GM12874 (cell line): ENCODE data around the gene PPFIBP2.

Experiments used
- CTCF ChIP-seq: IDR thresholded peaks from 2 replicates; pipeline ENCODE4 v1.5.1; 2011; ENCODE audit warnings: low read depth, mild to moderate bottlenecking, control low read depth, low read length, moderate library complexity; ENCODE audit not compliant: insufficient read depth

Gene PPFIBP2

DNA sequence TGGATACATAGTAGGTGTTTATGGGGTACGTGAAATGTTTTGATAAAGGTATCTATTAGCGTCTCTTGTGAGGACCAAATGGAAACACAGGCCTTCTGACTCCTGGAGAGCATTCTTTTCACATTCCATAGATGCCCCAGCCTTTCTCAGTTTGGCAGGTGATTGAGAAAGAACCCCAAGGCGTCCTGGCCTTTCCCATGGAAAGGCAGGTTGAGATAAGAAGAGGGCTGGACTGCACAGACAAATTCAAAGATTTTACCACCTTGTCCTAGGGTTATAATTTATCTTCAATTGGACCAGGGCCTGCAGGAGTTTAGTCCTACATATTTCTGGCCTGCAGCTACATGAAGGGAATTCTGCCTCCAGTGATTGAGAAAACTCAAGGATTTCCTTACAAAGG is 29.2 kb upstream of the PPFIBP2 start:
- no peak for TF ChIP-seq CTCF

- no peak for TF ChIP-seq CTCF
Measured at GRCh38 chr11:7485186-7486097, 28.4 kb upstream of the PPFIBP2 start, which contains the start of gene OLFML1. OLFML1 (plus strand) TSS chr11:7485506; CDS start chr11:7485876, 370 bp downstream.

DNA sequence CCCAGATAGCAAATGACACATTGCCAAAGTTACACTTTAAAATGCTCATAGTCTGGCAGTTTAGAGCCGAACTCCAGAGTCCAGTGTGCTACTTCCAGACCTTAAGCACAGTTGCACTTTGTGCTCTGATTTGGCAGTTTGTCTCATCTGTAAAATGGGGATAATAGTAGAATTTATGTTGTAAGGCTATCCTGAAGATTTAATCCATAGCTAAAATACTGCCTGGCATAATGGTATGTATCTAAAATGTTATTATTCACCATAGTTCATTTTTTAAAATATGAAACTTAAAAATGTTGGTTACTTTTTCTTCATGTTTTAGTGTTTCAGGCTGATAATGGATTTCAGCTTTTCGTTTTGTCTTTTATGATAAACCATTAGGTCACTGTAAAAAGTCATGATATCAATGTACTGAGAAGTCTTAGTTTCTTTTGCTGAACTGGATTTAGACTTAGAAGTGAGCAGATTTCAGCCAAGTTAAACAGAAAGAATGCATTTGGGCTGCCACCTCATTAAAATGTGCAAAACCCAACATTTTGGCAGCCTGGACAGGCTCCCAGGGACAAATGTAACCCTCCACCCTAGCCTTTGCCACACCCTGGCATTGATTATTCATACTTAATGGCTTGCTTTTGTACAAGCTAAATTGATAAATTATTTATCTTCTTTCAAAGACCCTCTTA is 27.6 kb upstream of the PPFIBP2 start:
- no peak for TF ChIP-seq CTCF

DNA sequence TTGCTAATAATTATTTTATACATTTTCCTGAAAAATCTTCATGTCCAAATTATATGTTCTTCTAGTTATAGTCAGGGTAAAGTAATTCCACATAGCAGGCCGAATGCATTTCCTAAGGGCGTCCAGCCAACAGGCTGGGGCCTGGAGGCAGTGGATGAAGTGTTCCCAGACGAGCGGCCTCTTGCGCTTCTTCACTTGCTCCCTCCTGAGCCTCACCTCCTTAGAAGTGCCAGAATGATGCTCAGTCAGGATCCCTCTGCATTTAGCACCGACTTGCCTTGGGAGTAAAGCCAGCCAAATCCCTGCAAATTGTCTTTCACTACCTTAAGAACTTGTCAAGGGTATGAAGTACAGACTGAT is 27.0 kb upstream of the PPFIBP2 start:
- TF ChIP-seq CTCF: no peak

GRCh38 chr11:7487360-7487759 is 26.4 kb upstream of the PPFIBP2 start:
- no peak for TF ChIP-seq CTCF

DNA sequence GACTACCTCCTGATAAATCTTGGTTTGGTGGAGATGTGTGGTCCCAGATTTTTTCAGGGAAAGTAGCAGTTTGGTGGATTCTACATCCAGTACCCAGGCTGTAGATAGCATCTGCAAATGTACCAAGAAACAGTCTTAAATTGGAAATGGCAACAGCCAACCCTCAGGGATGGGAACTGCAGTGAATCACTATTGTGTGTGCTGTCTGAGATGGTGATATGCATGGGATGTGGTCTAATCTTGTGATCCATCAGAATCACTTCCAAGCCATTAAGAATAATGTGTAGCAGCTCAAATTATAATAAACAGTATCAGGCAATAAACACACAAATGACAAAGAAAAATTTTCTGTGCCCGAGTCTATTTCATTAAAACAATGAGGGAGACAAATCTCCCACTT is 25.1 kb upstream of the PPFIBP2 start:
- TF ChIP-seq CTCF: no peak

GRCh38 chr11:7489376-7489775 is 24.4 kb upstream of the PPFIBP2 start:
- TF ChIP-seq CTCF: no peak
